ENCODE measurements around the gene SPATA7. TPM values are rescaled to one million over a fixed set of nuclear protein-coding genes. Genes with fewer than 3 reads are reported as not detected.

SPATA7 gene
- total RNA-seq, 1 donor from 2014 or later: 6.5 TPM

- no peaks in the 10 kb centered on the region for H3K4me1 Mint-ChIP-seq (ENCODE audit: low read depth, unreplicated experiment)
- peaks cover 8% of the 10 kb centered on the region for H3K9me3 Mint-ChIP-seq (ENCODE audit: unreplicated experiment)
- H3K27ac Mint-ChIP-seq (ENCODE audit: unreplicated experiment): no peak overlapping the region
- no peaks in the 10 kb centered on the region for H4K20me1 ChIP-seq (ENCODE audit: insufficient read depth, low read length)
- H2AFZ ChIP-seq (ENCODE audit: low read depth, low read length): no peak overlapping the region
- H3K4me3 Mint-ChIP-seq (ENCODE audit: unreplicated experiment): no peak overlapping the region
- H3K36me3 Mint-ChIP-seq (ENCODE audit: low read depth, unreplicated experiment): peaks cover 9% of the 10 kb centered on the region
- no peaks in the 10 kb centered on the region for H3K79me2 ChIP-seq (ENCODE audit: insufficient read depth, low read length)
- no peaks in the 10 kb centered on the region for H3K4me1 ChIP-seq (ENCODE audit: insufficient read depth, low read length)
- H3K36me3 ChIP-seq (ENCODE audit: insufficient read depth, low read length): no peaks in the 10 kb centered on the region
- TF ChIP-seq, protein P1, sequence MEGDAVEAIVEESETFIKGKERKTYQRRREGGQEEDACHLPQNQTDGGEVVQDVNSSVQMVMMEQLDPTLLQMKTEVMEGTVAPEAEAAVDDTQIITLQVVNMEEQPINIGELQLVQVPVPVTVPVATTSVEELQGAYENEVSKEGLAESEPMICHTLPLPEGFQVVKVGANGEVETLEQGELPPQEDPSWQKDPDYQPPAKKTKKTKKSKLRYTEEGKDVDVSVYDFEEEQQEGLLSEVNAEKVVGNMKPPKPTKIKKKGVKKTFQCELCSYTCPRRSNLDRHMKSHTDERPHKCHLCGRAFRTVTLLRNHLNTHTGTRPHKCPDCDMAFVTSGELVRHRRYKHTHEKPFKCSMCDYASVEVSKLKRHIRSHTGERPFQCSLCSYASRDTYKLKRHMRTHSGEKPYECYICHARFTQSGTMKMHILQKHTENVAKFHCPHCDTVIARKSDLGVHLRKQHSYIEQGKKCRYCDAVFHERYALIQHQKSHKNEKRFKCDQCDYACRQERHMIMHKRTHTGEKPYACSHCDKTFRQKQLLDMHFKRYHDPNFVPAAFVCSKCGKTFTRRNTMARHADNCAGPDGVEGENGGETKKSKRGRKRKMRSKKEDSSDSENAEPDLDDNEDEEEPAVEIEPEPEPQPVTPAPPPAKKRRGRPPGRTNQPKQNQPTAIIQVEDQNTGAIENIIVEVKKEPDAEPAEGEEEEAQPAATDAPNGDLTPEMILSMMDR (IDR thresholded peaks at IDR 0.05; ENCODE audit: insufficient read depth, low read depth, low read length): no peak
- TF ChIP-seq EZH2 (IDR thresholded peaks at IDR 0.05; ENCODE audit: insufficient read depth, low read length): no peak
- H3K9ac ChIP-seq (ENCODE audit: low read length): no peak overlapping the region
- H3K4me3 ChIP-seq (ENCODE audit: insufficient read depth, low read depth, low read length): no peak overlapping the region
- DNase-seq (ENCODE audit: low read depth) (no peak), FAIRE-seq (no peak)
- H3K27ac ChIP-seq (ENCODE audit: low read depth, low read length): no peak overlapping the region
- no peaks in the 10 kb centered on the region for H3K9me3 ChIP-seq (ENCODE audit: insufficient read depth, low read depth, low read length)
- H3K4me2 ChIP-seq (ENCODE audit: low read length): no peak overlapping the region
- H3K27me3 ChIP-seq (ENCODE audit: insufficient read depth, low read length): no peaks in the 10 kb centered on the region
- no peaks in the 10 kb centered on the region for H3K27me3 Mint-ChIP-seq (ENCODE audit: low read depth, unreplicated experiment)
These were observed 53.6 kb downstream of the SPATA7 start for GRCh38 chr14:88439088-88439487.

DNA sequence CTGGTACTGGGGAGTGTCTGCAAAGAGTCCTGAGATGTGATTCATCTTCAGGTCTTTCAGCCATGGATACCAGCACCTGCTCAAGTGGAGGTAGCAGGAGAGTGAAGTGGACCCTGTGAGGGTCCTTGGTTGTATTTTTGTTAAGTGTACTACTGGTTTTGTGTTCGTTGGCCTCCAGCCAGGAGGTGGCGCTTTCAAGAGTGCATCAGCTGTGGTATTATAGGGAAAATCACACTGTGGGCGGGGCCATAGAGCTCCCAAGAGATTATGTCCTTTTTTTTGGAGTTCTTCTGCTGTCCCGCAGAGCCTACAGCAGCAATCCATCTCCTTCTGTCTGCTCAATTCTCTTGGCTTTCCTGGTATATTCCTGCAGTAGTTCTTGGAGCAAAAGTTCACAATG, 66.8 kb downstream of the SPATA7 start:
- Histone ChIP-seq H4K20me1 (ENCODE audit: insufficient read depth, low read length) (no peaks in the 10 kb centered on the region), H3K4me2 (ENCODE audit: low read length) (no peak overlapping the region), H3K36me3 (ENCODE audit: insufficient read depth, low read length) (no peaks in the 10 kb centered on the region), H3K79me2 (ENCODE audit: insufficient read depth, low read length) (no peaks in the 10 kb centered on the region), H3K4me1 (ENCODE audit: insufficient read depth, low read length) (no peaks in the 10 kb centered on the region), H3K9me3 (ENCODE audit: insufficient read depth, low read depth, low read length) (no peaks in the 10 kb centered on the region), H3K9ac (ENCODE audit: low read length) (no peak overlapping the region), H3K27ac (ENCODE audit: low read depth, low read length) (no peak overlapping the region), H3K27me3 (ENCODE audit: insufficient read depth, low read length) (no peaks in the 10 kb centered on the region), H3K4me3 (ENCODE audit: insufficient read depth, low read depth, low read length) (no peak overlapping the region), H2AFZ (ENCODE audit: low read depth, low read length) (no peak overlapping the region)
- Mint-ChIP-seq H3K36me3 (ENCODE audit: low read depth, unreplicated experiment) (peaks cover 32% of the 10 kb centered on the region), H3K27ac (ENCODE audit: unreplicated experiment) (no peak overlapping the region), H3K9me3 (ENCODE audit: unreplicated experiment) (no peaks in the 10 kb centered on the region), H3K4me3 (ENCODE audit: unreplicated experiment) (no peak overlapping the region), H3K27me3 (ENCODE audit: low read depth, unreplicated experiment) (no peaks in the 10 kb centered on the region), H3K4me1 (ENCODE audit: low read depth, unreplicated experiment) (no peaks in the 10 kb centered on the region)
- TF ChIP-seq EZH2 (IDR thresholded peaks at IDR 0.05; ENCODE audit: insufficient read depth, low read length): no peak
- TF ChIP-seq, protein P1 (IDR thresholded peaks at IDR 0.05; ENCODE audit: insufficient read depth, low read depth, low read length): no peak
- no peak for DNase-seq (ENCODE audit: low read depth)
- no peak for FAIRE-seq

- Mint-ChIP-seq H3K36me3 (ENCODE audit: low read depth, unreplicated experiment) (peaks cover 33% of the 10 kb centered on the region), H3K4me1 (ENCODE audit: low read depth, unreplicated experiment) (no peaks in the 10 kb centered on the region), H3K27ac (ENCODE audit: unreplicated experiment) (no peak overlapping the region), H3K4me3 (ENCODE audit: unreplicated experiment) (no peak overlapping the region), H3K9me3 (ENCODE audit: unreplicated experiment) (peaks cover 4% of the 10 kb centered on the region), H3K27me3 (ENCODE audit: low read depth, unreplicated experiment) (no peaks in the 10 kb centered on the region)
- H4K20me1 ChIP-seq (ENCODE audit: insufficient read depth, low read length): no peaks in the 10 kb centered on the region
- peak; percentile 5 for DNase-seq (ENCODE audit: low read depth)
- no peaks in the 10 kb centered on the region for H3K36me3 ChIP-seq (ENCODE audit: insufficient read depth, low read length)
- H3K9me3 ChIP-seq (ENCODE audit: insufficient read depth, low read depth, low read length): no peaks in the 10 kb centered on the region
- no peak overlapping the region for H3K27ac ChIP-seq (ENCODE audit: low read depth, low read length)
- FAIRE-seq: no peak
- TF ChIP-seq EZH2 (IDR thresholded peaks at IDR 0.05; ENCODE audit: insufficient read depth, low read length): no peak
- TF ChIP-seq, protein P1 (IDR thresholded peaks at IDR 0.05; ENCODE audit: insufficient read depth, low read depth, low read length): no peak
- no peak overlapping the region for H2AFZ ChIP-seq (ENCODE audit: low read depth, low read length)
- no peak overlapping the region for H3K4me3 ChIP-seq (ENCODE audit: insufficient read depth, low read depth, low read length)
- no peaks in the 10 kb centered on the region for H3K79me2 ChIP-seq (ENCODE audit: insufficient read depth, low read length)
- no peak overlapping the region for H3K4me2 ChIP-seq (ENCODE audit: low read length)
- no peaks in the 10 kb centered on the region for H3K27me3 ChIP-seq (ENCODE audit: insufficient read depth, low read length)
- no peaks in the 10 kb centered on the region for H3K4me1 ChIP-seq (ENCODE audit: insufficient read depth, low read length)
- H3K9ac ChIP-seq (ENCODE audit: low read length): no peak overlapping the region
These were observed 69.4 kb downstream of the SPATA7 start for GRCh38 chr14:88454886-88455285.

Measured in astrocyte (in vitro differentiated cells and primary cell).